Measurements from ENCODE around the gene PLEKHA8.

Gene PLEKHA8

GRCh38 chr7:30171766-30172447, 143.7 kb downstream of the PLEKHA8 start:
- TF ChIP-seq SIN3A (IDR thresholded peaks at IDR 0.05; ENCODE audit: borderline replicate concordance, insufficient read depth, low read length) (no peak), TAF1 (IDR thresholded peaks at IDR 0.05; ENCODE audit: borderline replicate concordance, insufficient read depth, low read length) (no peak), FOXP2 (optimal IDR thresholded peaks at IDR 0.05; ENCODE audit: borderline replicate concordance, extremely low read depth, extremely low read length, insufficient read depth) (no peak), POLR2AphosphoS5 (IDR thresholded peaks at IDR 0.05; ENCODE audit: low read depth, low read length) (no peak)

- TF ChIP-seq SIN3A (IDR thresholded peaks at IDR 0.05; ENCODE audit: borderline replicate concordance, insufficient read depth, low read length) (no peak), FOXP2 (optimal IDR thresholded peaks at IDR 0.05; ENCODE audit: borderline replicate concordance, extremely low read depth, extremely low read length, insufficient read depth) (no peak), POLR2AphosphoS5 (IDR thresholded peaks at IDR 0.05; ENCODE audit: low read depth, low read length) (no peak)
Measured at GRCh38 chr7:30172451-30172850, 144.2 kb downstream of the PLEKHA8 start.

GRCh38 chr7:30173058-30173897, 145.1 kb downstream of the PLEKHA8 start:
- no peak for TF ChIP-seq POLR2AphosphoS5 (IDR thresholded peaks at IDR 0.05; ENCODE audit: low read depth, low read length)
- TF ChIP-seq SIN3A (IDR thresholded peaks at IDR 0.05; ENCODE audit: borderline replicate concordance, insufficient read depth, low read length) = no peak
- TF ChIP-seq TAF1 (IDR thresholded peaks at IDR 0.05; ENCODE audit: borderline replicate concordance, insufficient read depth, low read length) = no peak
- no peak for TF ChIP-seq REST (IDR thresholded peaks at IDR 0.05; ENCODE audit: insufficient read depth in 1 of 2, low read depth in 2 of 2, low read length in 2 of 2)
- no peak for TF ChIP-seq FOXP2 (optimal IDR thresholded peaks at IDR 0.05; ENCODE audit: borderline replicate concordance, extremely low read depth, extremely low read length, insufficient read depth)

- TF ChIP-seq REST (IDR thresholded peaks at IDR 0.05; ENCODE audit: insufficient read depth in 1 of 2, low read depth in 2 of 2, low read length in 2 of 2) (no peak), POLR2AphosphoS5 (IDR thresholded peaks at IDR 0.05; ENCODE audit: low read depth, low read length) (no peak), FOXP2 (optimal IDR thresholded peaks at IDR 0.05; ENCODE audit: borderline replicate concordance, extremely low read depth, extremely low read length, insufficient read depth) (no peak), SIN3A (IDR thresholded peaks at IDR 0.05; ENCODE audit: borderline replicate concordance, insufficient read depth, low read length) (no peak), TAF1 (IDR thresholded peaks at IDR 0.05; ENCODE audit: borderline replicate concordance, insufficient read depth, low read length) (no peak)
Measured at GRCh38 chr7:30175180-30175579, 147.0 kb downstream of the PLEKHA8 start.

GRCh38 chr7:30175636-30176147, 147.5 kb downstream of the PLEKHA8 start:
- TF ChIP-seq SIN3A (IDR thresholded peaks at IDR 0.05; ENCODE audit: borderline replicate concordance, insufficient read depth, low read length) (no peak), POLR2AphosphoS5 (IDR thresholded peaks at IDR 0.05; ENCODE audit: low read depth, low read length) (no peak), REST (IDR thresholded peaks at IDR 0.05; ENCODE audit: insufficient read depth in 1 of 2, low read depth in 2 of 2, low read length in 2 of 2) (no peak), TAF1 (IDR thresholded peaks at IDR 0.05; ENCODE audit: borderline replicate concordance, insufficient read depth, low read length) (no peak), FOXP2 (optimal IDR thresholded peaks at IDR 0.05; ENCODE audit: borderline replicate concordance, extremely low read depth, extremely low read length, insufficient read depth) (no peak)
